GM19468 (cell line): Measurements from ENCODE around the gene EXTL1.
A peak's percentile ranks its signal among the peaks of the same experiment; 100 is the strongest.

Experiments used
- ATAC-seq: cut with Tn5 transposase; IDR thresholded peaks from one replicate; pipeline ENCODE4 v1.9.1; 2021; ENCODE audit warnings: mild to moderate bottlenecking, moderate library complexity, moderate number of reproducible peaks; ENCODE audit not compliant: unreplicated experiment; ENCODE audit errors: extremely low read depth

Gene EXTL1

GRCh38 chr1:25996966-25997827 lies 24.4 kb upstream of the EXTL1 start:
- ATAC-seq = no peak

- peak; percentile 88 for ATAC-seq
Observed at GRCh38 chr1:25997828-25998761, 23.5 kb upstream of the EXTL1 start, which contains the start of gene PAFAH2. PAFAH2 (minus strand) TSS chr1:25998063; CDS start chr1:25990816, 7,247 bp downstream.

GRCh38 chr1:25999041-25999800 lies 22.4 kb upstream of the EXTL1 start:
- no peak for ATAC-seq

- ATAC-seq = no peak
Observed at GRCh38 chr1:26003262-26003661, 18.3 kb upstream of the EXTL1 start.

GRCh38 chr1:26003756-26004155 lies 17.8 kb upstream of the EXTL1 start:
- ATAC-seq = no peak

GRCh38 chr1:26005434-26006105 lies 16.0 kb upstream of the EXTL1 start:
- no peak for ATAC-seq

GRCh38 chr1:26006710-26007109 lies 14.9 kb upstream of the EXTL1 start:
- no peak for ATAC-seq

- ATAC-seq = no peak
Observed at GRCh38 chr1:26009796-26010447, 11.7 kb upstream of the EXTL1 start.

GRCh38 chr1:26010825-26011224 lies 10.8 kb upstream of the EXTL1 start:
- no peak for ATAC-seq

GRCh38 chr1:26012864-26013263 lies 8.7 kb upstream of the EXTL1 start:
- no peak for ATAC-seq

- no peak for ATAC-seq
Observed at GRCh38 chr1:26014179-26014578, 7.4 kb upstream of the EXTL1 start.

- ATAC-seq = no peak
Observed at GRCh38 chr1:26015358-26015757, 6.2 kb upstream of the EXTL1 start.

GRCh38 chr1:26016258-26016952 lies 5.2 kb upstream of the EXTL1 start:
- ATAC-seq = no peak

- no peak for ATAC-seq
Observed at GRCh38 chr1:26016953-26017545, 4.5 kb upstream of the EXTL1 start.

- no peak for ATAC-seq
Observed at GRCh38 chr1:26017606-26018005, 4.0 kb upstream of the EXTL1 start.

- ATAC-seq = no peak
Observed at GRCh38 chr1:26019641-26020315, 1.8 kb upstream of the EXTL1 start.

- no peak for ATAC-seq
Observed at GRCh38 chr1:26020330-26020768, 1.2 kb upstream of the EXTL1 start.
